NB4 (cell line): ENCODE data around the gene PABPC1L2A.
A peak's percentile ranks its signal among the peaks of the same experiment; 100 is the strongest.
"Not testable (repeated sequence)": the region's sequence is repeated elsewhere in the genome, so short reads cannot be mapped to it uniquely, and the experiment has no call there.

Experiments used
- DNase-seq: peaks from one replicate; pipeline ENCODE4 v3.0.0; 2010; ENCODE audit warnings: low read depth
- H3K4me3 ChIP-seq: one replicate; pipeline ENCODE4 v1.5.1; 2011; ENCODE audit warnings: mild to moderate bottlenecking, low read depth, low read length, moderate library complexity
- MYC ChIP-seq: IDR thresholded peaks from 2 replicates; pipeline ENCODE4 v1.6.1; 2011; ENCODE audit warnings: low read depth, low read length
- POLR2A ChIP-seq: IDR thresholded peaks from 2 replicates; pipeline ENCODE4 v1.6.1; 2011; ENCODE audit warnings: mild to moderate bottlenecking; ENCODE audit not compliant: insufficient read length; ENCODE audit errors: extremely low read depth
- TF ChIP-seq, protein P1 (sequence below): IDR thresholded peaks from one replicate; pipeline ENCODE4 v1.5.1; 2012; ENCODE audit warnings: low read depth, low read length
- TF ChIP-seq, protein P2 (sequence below): IDR thresholded peaks from 2 replicates; pipeline ENCODE4 v1.6.1; 2011; ENCODE audit warnings: low read depth, low read length

PABPC1L2A gene

DNA sequence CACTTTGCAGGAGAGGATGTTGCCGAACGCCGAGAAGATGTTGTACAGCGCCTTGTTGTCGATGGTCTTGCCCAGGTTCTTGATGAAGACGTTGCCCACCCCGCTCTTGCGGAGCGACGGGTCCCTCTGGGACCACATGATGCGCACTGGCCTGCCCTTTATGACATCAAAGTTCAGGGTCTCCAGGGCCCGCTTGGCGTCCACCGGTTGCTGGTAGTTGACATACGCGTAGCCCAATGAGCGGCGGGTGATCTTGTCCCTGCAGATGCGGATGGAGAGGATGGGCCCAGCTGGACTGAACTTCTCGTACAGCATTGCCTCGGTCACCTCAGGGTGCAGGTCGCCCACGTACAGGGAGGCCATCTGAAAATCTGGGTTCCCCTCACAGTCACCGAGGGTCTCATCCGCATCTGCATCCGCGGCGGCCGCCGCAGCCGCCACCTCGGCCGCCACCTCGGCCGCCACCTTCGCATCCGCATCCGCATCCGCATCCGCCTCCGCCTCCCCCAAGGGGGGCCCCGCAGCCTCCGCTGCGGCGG lies at the start of gene PABPC1L2A:
Gene PABPC1L2A (minus strand): TSS at position 489 of the 539 bp plus-strand sequence. CDS start 126 bp downstream, at position 363.
- DNase-seq, H3K4me3 ChIP-seq: not testable (repeated sequence)

DNA sequence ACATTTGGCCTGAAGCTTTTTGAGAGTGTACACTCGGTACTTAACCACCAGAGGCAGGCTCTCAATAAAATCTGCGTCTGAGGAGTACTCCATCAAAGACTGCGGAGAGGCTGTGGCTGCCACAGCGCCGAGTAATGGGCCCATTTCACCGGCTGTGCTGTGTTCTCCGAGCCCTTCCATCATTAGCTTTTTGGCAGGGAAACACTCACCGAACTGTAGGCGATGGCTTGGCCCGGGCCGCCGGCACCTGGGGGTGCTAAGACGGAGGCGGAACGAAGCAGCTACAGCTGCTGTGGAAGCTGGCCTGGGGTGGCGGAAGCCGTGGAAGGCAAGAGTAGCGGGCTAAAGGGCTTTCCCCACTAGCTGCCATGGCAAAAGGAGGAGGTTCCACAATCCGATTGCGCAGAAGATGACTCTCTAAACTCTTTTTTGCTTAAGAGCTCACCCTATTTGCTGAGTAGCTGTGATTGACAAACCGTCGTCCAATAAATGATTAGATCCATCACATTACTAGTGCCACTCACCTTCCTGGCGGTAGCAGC lies 48.5 kb upstream of the PABPC1L2A start:
- no peak overlapping the region for H3K4me3 ChIP-seq
- no peak for TF ChIP-seq MYC
- no peak for TF ChIP-seq POLR2A
- TF ChIP-seq, protein P1, sequence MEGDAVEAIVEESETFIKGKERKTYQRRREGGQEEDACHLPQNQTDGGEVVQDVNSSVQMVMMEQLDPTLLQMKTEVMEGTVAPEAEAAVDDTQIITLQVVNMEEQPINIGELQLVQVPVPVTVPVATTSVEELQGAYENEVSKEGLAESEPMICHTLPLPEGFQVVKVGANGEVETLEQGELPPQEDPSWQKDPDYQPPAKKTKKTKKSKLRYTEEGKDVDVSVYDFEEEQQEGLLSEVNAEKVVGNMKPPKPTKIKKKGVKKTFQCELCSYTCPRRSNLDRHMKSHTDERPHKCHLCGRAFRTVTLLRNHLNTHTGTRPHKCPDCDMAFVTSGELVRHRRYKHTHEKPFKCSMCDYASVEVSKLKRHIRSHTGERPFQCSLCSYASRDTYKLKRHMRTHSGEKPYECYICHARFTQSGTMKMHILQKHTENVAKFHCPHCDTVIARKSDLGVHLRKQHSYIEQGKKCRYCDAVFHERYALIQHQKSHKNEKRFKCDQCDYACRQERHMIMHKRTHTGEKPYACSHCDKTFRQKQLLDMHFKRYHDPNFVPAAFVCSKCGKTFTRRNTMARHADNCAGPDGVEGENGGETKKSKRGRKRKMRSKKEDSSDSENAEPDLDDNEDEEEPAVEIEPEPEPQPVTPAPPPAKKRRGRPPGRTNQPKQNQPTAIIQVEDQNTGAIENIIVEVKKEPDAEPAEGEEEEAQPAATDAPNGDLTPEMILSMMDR: no peak
- TF ChIP-seq, protein P2, sequence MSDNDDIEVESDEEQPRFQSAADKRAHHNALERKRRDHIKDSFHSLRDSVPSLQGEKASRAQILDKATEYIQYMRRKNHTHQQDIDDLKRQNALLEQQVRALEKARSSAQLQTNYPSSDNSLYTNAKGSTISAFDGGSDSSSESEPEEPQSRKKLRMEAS: no peak
- DNase-seq: no peak

DNA sequence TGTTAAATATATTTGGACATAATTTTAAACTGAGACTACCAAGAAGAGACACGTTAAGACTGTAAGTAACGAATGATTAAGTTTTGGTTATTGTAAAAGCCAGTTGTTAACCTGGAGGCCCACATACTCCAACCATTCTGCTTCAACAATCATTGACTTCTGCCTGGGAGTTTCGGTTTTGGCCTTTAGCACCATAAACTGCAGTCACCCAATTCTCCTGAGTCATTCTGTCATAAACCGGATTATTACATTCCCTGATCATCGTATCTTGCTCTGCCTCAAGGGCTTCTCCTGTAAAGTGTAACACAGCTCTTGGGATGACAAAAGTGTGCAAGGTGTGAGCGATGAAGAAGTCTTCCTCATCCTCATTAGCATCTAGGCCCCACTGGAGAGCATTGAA lies 46.9 kb upstream of the PABPC1L2A start:
- TF ChIP-seq MYC (no peak), POLR2A (no peak)
- TF ChIP-seq, protein P2: no peak
- TF ChIP-seq, protein P1: no peak
- DNase-seq: no peak
- H3K4me3 ChIP-seq: no peak overlapping the region

DNA sequence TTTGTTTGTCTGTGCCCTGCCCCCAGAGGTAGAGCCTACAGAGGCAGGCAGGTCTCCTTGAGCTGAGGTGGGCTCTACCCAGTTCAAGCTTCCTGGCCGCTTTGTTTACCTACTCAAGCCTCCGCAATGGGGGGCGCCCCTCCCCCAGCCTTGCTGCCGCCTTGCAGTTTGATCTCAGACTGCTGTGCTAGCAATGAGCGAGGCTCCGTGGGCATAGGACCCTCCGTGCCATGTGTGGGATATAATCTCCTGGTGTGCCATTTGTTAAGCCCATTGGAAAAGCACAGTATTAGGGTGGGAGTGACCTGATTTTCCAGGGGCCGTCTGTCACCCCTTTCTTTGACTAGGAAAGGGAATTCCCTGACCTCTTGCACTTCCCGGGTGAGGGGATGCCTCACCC lies 20.2 kb upstream of the PABPC1L2A start:
- DNase-seq, H3K4me3 ChIP-seq: not testable (repeated sequence)

DNA sequence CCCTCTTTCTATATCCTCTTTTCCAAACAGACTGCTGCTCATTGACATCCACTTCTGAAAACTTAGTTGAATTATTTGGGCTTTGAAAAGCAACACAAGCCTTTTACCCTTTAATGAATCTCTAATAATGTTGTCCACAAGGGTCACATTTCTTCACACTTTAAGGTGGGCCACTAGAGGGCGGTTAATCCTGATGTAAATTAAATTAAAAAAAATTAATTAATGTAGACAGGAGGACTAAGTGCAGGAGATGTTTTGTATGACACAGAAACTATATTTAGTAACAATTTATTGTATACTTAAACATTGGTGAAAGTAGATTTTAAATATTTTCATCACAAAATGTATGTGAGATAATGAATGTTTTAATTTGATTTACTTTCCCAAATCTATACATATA lies 7.5 kb upstream of the PABPC1L2A start:
- DNase-seq: peak; percentile 11

GRCh38 chrX:73079884-73080283 lies 572 bp upstream of the PABPC1L2A start:
- DNase-seq, H3K4me3 ChIP-seq: not testable (repeated sequence)

More for the DNA sequence above, 7.5 kb upstream of the PABPC1L2A start:
- not testable (repeated sequence) for H3K4me3 ChIP-seq

DNA sequence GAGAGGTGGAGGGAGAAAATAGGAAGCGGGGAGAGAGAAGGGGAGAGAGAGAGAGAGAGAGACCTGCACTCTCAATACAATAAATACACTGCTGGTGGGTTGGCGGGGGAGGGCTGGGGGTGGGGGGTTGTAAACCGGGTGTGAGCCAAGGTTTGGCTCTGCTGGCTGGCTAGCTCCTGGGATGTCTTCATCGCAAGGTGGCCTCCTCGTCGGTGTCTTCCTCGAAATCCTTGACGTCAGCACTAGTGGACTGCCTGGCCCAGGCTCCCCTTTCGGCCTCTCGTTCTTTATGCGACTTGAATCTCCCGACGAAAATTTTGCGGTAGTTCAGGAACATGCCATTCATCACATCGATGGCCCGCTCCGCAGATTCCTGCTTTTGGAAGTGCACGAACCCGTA lies 715 bp downstream of the PABPC1L2A start:
- not testable (repeated sequence) for H3K4me3 ChIP-seq, DNase-seq

GRCh38 chrX:73076838-73077237 lies 2.5 kb downstream of the PABPC1L2A start:
- no peak for DNase-seq
- H3K4me3 ChIP-seq: no peak overlapping the region
- TF ChIP-seq, protein P2: no peak
- no peak for TF ChIP-seq MYC
- TF ChIP-seq POLR2A: no peak
- TF ChIP-seq, protein P1: no peak

GRCh38 chrX:73069365-73070035 lies 9.8 kb downstream of the PABPC1L2A start:
- TF ChIP-seq, protein P2: no peak
- TF ChIP-seq, protein P1: no peak
- no peak for TF ChIP-seq POLR2A
- no peak for TF ChIP-seq MYC
- no peak overlapping the region for H3K4me3 ChIP-seq
- DNase-seq: no peak
